K562 (cell line): ENCODE data around the gene GTPBP1. TPM values are rescaled to one million over a fixed set of nuclear protein-coding genes. Genes with fewer than 3 reads are reported as not detected.

Experiments used
- ATAC-seq: fragments of 200-7000 bp; cut with Tn5 transposase; 3 replicates; pipeline ENCODE4 v1.9.1; 2020; ENCODE audit warnings: moderate library complexity
- BruUV-seq: library from RNA; stranded (reverse); fragments of 400-500 nt; replicated peaks from 2 replicates; lab custom pipeline; 2021; lab: Mats Ljungman, UMichigan
- CTCF ChIA-PET: fragments of 300-600 bp; formaldehyde crosslinking; extraction: SDS; loops from one replicate; lab custom pipeline; 2021; ENCODE audit warnings: low intra/inter-chr PET ratio; lab: Yijun Ruan, JAX
- POLR2A ChIA-PET: fragments of 300-600, 350-650 bp; sonication (Branson Sonifier 250); formaldehyde crosslinking; extraction: SDS; loops from one replicate; lab custom pipeline; 2021; ENCODE audit warnings: antibody characterized with exemption, inconsistent platforms; lab: Yijun Ruan, JAX
- DNase-seq, 4 experiments: peaks; one replicate each; pipeline versions ENCODE4 v3.0.0 to v3.0.0-alpha.2; 2011 to 2018; ENCODE audit warnings: low spot score in 3 of 4, mixed read lengths in 3 of 4; ENCODE audit errors: extremely low read depth in 1 of 4
- FAIRE-seq: peaks from 2 replicates; lab custom pipeline; 2011; peaks lifted over from hg19 to GRCh38; lab: Jason Lieb, UNC
- H2AFZ ChIP-seq: 2 replicates; pipeline ENCODE4 v1.6.0; 2011; ENCODE audit warnings: low read depth, low read length, control low read depth, inconsistent platforms
- H3K27ac ChIP-seq: fragments of 200-600 bp; 3 replicates; pipeline ENCODE4 v1.8.0; 2011; ENCODE audit warnings: low read depth, mild to moderate bottlenecking, control low read depth, inconsistent platforms, low read length, moderate library complexity, mixed read lengths; ENCODE audit errors: extremely low read depth
- H3K27me3 ChIP-seq, 2 experiments: fragments of 300-600 bp in 1 of 2; 2 replicates in 1 of 2; 3 replicates in 1 of 2; pipeline versions ENCODE4 v1.6.0 to v1.8.0; 2011; ENCODE audit warnings: inconsistent platforms in 2 of 2, low read length in 2 of 2, mild to moderate bottlenecking in 1 of 2, mixed read lengths in 1 of 2, moderate library complexity in 1 of 2; ENCODE audit not compliant: control insufficient read depth in 2 of 2, insufficient read depth in 2 of 2
- H3K36me3 ChIP-seq: fragments of 300-600 bp; 3 replicates; pipeline ENCODE4 v1.8.0; 2011; ENCODE audit warnings: mild to moderate bottlenecking, low read length, inconsistent platforms; ENCODE audit not compliant: control insufficient read depth, insufficient read depth
- H3K4me1 ChIP-seq, 2 experiments: fragments of 200-600 bp in 1 of 2; replicated peaks in 1 of 2; 2 replicates in 1 of 2; 3 replicates in 1 of 2; pipeline versions ENCODE4 v1.5.1 to v1.8.0; 2011; ENCODE audit warnings: inconsistent platforms in 2 of 2, low read length in 2 of 2, mild to moderate bottlenecking in 1 of 2, mixed read lengths in 1 of 2, moderate library complexity in 1 of 2; ENCODE audit not compliant: control insufficient read depth in 2 of 2, insufficient read depth in 2 of 2
- H3K4me2 ChIP-seq: 2 replicates; pipeline ENCODE4 v1.6.1; 2011; ENCODE audit warnings: low read length, control low read depth, inconsistent platforms, mixed read lengths; ENCODE audit not compliant: insufficient read depth
- H3K4me3 ChIP-seq: fragments of 200-600 bp; sonication (generic), shearing (Covaris generic); 2 replicates; pipeline ENCODE4 v1.5.1; 2016; ENCODE audit warnings: control low read depth, inconsistent platforms
- H3K79me2 ChIP-seq: fragments of 200-600 bp; 3 replicates; pipeline ENCODE4 v1.8.0; 2011; ENCODE audit warnings: low read length, inconsistent platforms; ENCODE audit not compliant: control insufficient read depth, insufficient read depth
- H3K9ac ChIP-seq, 2 experiments: 2 replicates each; pipeline versions ENCODE4 v1.6.0 to v1.6.1; 2011; ENCODE audit warnings: low read depth in 2 of 2, low read length in 2 of 2, control low read depth in 1 of 2, inconsistent platforms in 1 of 2, mild to moderate bottlenecking in 1 of 2, mixed read lengths in 1 of 2; ENCODE audit not compliant: insufficient read depth in 1 of 2
- H3K9me1 ChIP-seq: one replicate; pipeline ENCODE4 v1.6.0; 2011; ENCODE audit warnings: inconsistent platforms, mild to moderate bottlenecking, low read length, moderate library complexity; ENCODE audit not compliant: control insufficient read depth, insufficient read depth
- H3K9me3 ChIP-seq: replicated peaks from 2 replicates; pipeline ENCODE4 v1.5.1; 2011; ENCODE audit warnings: low read depth, low read length, inconsistent platforms; ENCODE audit not compliant: control insufficient read depth, insufficient read depth
- H4K20me1 ChIP-seq: replicated peaks from 2 replicates; pipeline ENCODE4 v1.6.1; 2011; ENCODE audit warnings: low read length, inconsistent platforms, mixed read lengths; ENCODE audit not compliant: control insufficient read depth, insufficient read depth
- CEBPB ChIP-seq: fragments of 450-650 bp; IDR thresholded peaks from 2 replicates; pipeline ENCODE4 v1.6.1; 2016; ENCODE audit warnings: missing genetic modification characterization, missing compliant biosample characterization
- CTCFL ChIP-seq: IDR thresholded peaks from 2 replicates; pipeline ENCODE4 v1.6.1; 2011; ENCODE audit warnings: borderline replicate concordance, low read depth, mild to moderate bottlenecking, moderate library complexity, low read length; ENCODE audit not compliant: insufficient read depth, poor library complexity, severe bottlenecking
- CUX1 ChIP-seq: fragments of 200-800 bp; sonication (Bioruptor generic); IDR thresholded peaks from 2 replicates; pipeline ENCODE4 v1.6.1; 2016; ENCODE audit warnings: missing genetic modification characterization, missing compliant biosample characterization
- FOXA3 ChIP-seq, 2 experiments: fragments of 450-650 bp in 1 of 2; sonication (generic) in 1 of 2; formaldehyde crosslinking; IDR thresholded peaks in 1 of 2; conservative IDR thresholded peaks in 1 of 2; 2 replicates each; pipeline versions ENCODE4 v1.4.0 to v1.8.0; 2020 to 2022; ENCODE audit warnings: mild to moderate bottlenecking in 2 of 2, missing genetic modification reagents in 1 of 2
- KLF1 ChIP-seq: fragments of 450-650 bp; IDR thresholded peaks from 2 replicates; pipeline ENCODE4 v1.6.1; 2016; ENCODE audit warnings: missing genetic modification characterization, missing compliant biosample characterization
- PHF21A ChIP-seq: fragments of 450-650 bp; IDR thresholded peaks from 2 replicates; pipeline ENCODE4 v1.6.1; 2017; ENCODE audit warnings: low read depth, borderline replicate concordance
- SIRT6 ChIP-seq: IDR thresholded peaks from one replicate; pipeline ENCODE4 v1.6.1; 2012; ENCODE audit warnings: low read depth, mild to moderate bottlenecking, control low read depth, inconsistent platforms, low read length, moderate library complexity
- TFAM ChIP-seq: fragments of 250-450 bp; sonication (Bioruptor Pico); conservative IDR thresholded peaks from 2 replicates; pipeline ENCODE4 v1.5.0; 2021; ENCODE audit warnings: mild to moderate bottlenecking, moderate library complexity
- TFAP4 ChIP-seq: sonication (generic); formaldehyde crosslinking; IDR thresholded peaks from 2 replicates; pipeline ENCODE4 v1.8.0; 2022; ENCODE audit warnings: missing genetic modification reagents, mild to moderate bottlenecking, moderate library complexity, borderline replicate concordance
- TOE1 ChIP-seq, 2 experiments: fragments of 450-650 bp in 1 of 2; sonication (generic) in 1 of 2; formaldehyde crosslinking in 1 of 2; IDR thresholded peaks; 2 replicates each; pipeline versions ENCODE4 v1.7.1 to v1.8.0; 2016 to 2022; ENCODE audit warnings: borderline replicate concordance in 2 of 2, mild to moderate bottlenecking in 2 of 2, antibody characterized with exemption in 1 of 2, inconsistent platforms in 1 of 2, low read depth in 1 of 2, missing genetic modification reagents in 1 of 2, moderate library complexity in 1 of 2
- WGBS: fragments of 100-300 bp; shearing (Covaris generic); methylation state at CpG from one replicate; pipeline ENCODE4 v1.1.6; 2016; ENCODE audit warnings: low coverage, mixed read lengths; ENCODE audit not compliant: insufficient coverage; ENCODE audit errors: missing lambda C conversion rate; 5-methylcytosine and 5-hydroxymethylcytosine counted together
- in situ Hi-C: fragments of 300-500 bp; cut with MboI; formaldehyde crosslinking; loops from 4 replicates; pipeline ENCODE4 v1.15.0; 2018; ENCODE audit warnings: inconsistent platforms, mixed read lengths
- intact Hi-C: fragments of 100-400 bp; cut with micrococcal nuclease; formaldehyde crosslinking; loops from 2 replicates; pipeline ENCODE4 v1.14.2; 2022
- polyA plus RNA-seq, 8 experiments: library from polyadenylated mRNA; depleted of rRNA in 4 of 8; stranded (reverse) in 5 of 8; unstranded in 3 of 8; fragments of >200 nt; fragmentation: Nextera tagmentation in 2 of 8; fragmentation: Illumina TruSeq in 1 of 8; extraction: Ambion mirVana in 2 of 8; extraction: Trizol in 1 of 8; gene quantifications; 2 replicates each; pipeline versions ENCODE4 v1.2.1 to v1.2.3, GENCODE V29; 2011 to 2014; ENCODE audit warnings: inconsistent platforms in 1 of 8, missing spikeins in 1 of 8
- total RNA-seq, 7 experiments: library from RNA; depleted of rRNA in 6 of 7; stranded (reverse); fragments of >200 nt in 6 of 7; fragmentation: Illumina TruSeq in 2 of 7; extraction: Trizol in 2 of 7; gene quantifications; 2 replicates each; pipeline versions ENCODE4 v1.2.1 to v1.2.3, GENCODE V29; 2011 to 2021; ENCODE audit warnings: low replicate concordance in 1 of 7

GTPBP1 gene
- total and polyA plus RNA-seq, 9 of the 15 experiments (the other 6 are each of a cell fraction or from before 2014, with no cell fraction given) = 0.83 to 53.2 (median 23.3) TPM

GRCh38 chr22:38712486-38713207 is 6.9 kb downstream of the GTPBP1 start:
- in situ Hi-C loops (no loop called here), intact Hi-C loops (no loop called here)
- no peak overlapping the region for H3K4me3 ChIP-seq
- H3K79me2 ChIP-seq = peaks cover 89% of the 10 kb centered on the region
- H3K9me1 ChIP-seq = peaks cover 3% of the 10 kb centered on the region
- WGBS = 60% methylated on average over 11 of the region's 11 CpGs
- FAIRE-seq (peak; percentile 19), DNase-seq (peak in 1 of 4 experiments; percentile 24), ATAC-seq (no peak)
- H3K27ac ChIP-seq = no peak overlapping the region
- peaks cover 68% of the 10 kb centered on the region; the same call in 2 of the 3 replicates for H3K36me3 ChIP-seq
- POLR2A ChIA-PET = interaction anchor here (0.6 to 1.0 kb wide), 3 partner anchors 11 to 109 kb away, joined by 3 read pairs; no protein-coding TSS in a partner anchor
- no peaks in the 10 kb centered on the region for H3K9me3 ChIP-seq
- H3K9ac ChIP-seq = peak overlapping the region in 1 of 2 experiments; percentile 54; a peak in 1 of 4 replicates
- no peaks in the 10 kb centered on the region for H3K27me3 ChIP-seq
- CTCF ChIA-PET = no interaction called here
- H4K20me1 ChIP-seq = peaks cover 59% of the 10 kb centered on the region
- H3K4me2 ChIP-seq = peak overlapping the region; percentile 32; the same call in 1 of the 2 replicates
- H2AFZ ChIP-seq = no peak overlapping the region
- H3K4me1 ChIP-seq = peaks cover 50 to 58% of the 10 kb centered on the region in 2 experiments; a peak in 4 of 5 replicates
- BruUV-seq = no TSS peak
- no peak for TF ChIP-seq FOXA3 (CRISPR knock-in tag; conservative IDR thresholded peaks at IDR 0.05 in 1 of 2, IDR thresholded peaks at IDR 0.05 in 1 of 2)
- TF ChIP-seq TOE1 (IDR thresholded peaks at IDR 0.05; ENCODE audit: borderline replicate concordance) = no peak
- no peak for TF ChIP-seq TOE1 (CRISPR knock-in tag; IDR thresholded peaks at IDR 0.05; ENCODE audit: borderline replicate concordance, low read depth)
- TF ChIP-seq PHF21A = no peak
- no peak for TF ChIP-seq CEBPB (tag)
- TF ChIP-seq CUX1 (CRISPR knock-in tag) = no peak
- no peak for TF ChIP-seq TFAP4 (CRISPR knock-in tag)
- no peak for TF ChIP-seq CTCFL
- TF ChIP-seq KLF1 (tag) = no peak
- no peak for TF ChIP-seq SIRT6
- TF ChIP-seq TFAM = no peak
